Glutamatergic neuron (in vitro differentiated cells): ENCODE data around the gene GSK3A. TPM values are rescaled to one million over a fixed set of nuclear protein-coding genes. Genes with fewer than 3 reads are reported as not detected.

Experiments
- DNase-seq: peaks from one replicate; pipeline ENCODE4 v3.0.0; 2022
- H3K27ac Mint-ChIP-seq: one replicate; pipeline ENCODE4 v1.8.0; 2020; ENCODE audit warnings: mild to moderate bottlenecking, mixed read lengths, inconsistent platforms; ENCODE audit not compliant: unreplicated experiment
- H3K27me3 Mint-ChIP-seq: one replicate; pipeline ENCODE4 v1.8.0; 2020; ENCODE audit warnings: mild to moderate bottlenecking, moderate library complexity, mixed read lengths, inconsistent platforms; ENCODE audit not compliant: unreplicated experiment
- H3K36me3 Mint-ChIP-seq: one replicate; pipeline ENCODE4 v1.8.0; 2020; ENCODE audit warnings: mild to moderate bottlenecking, mixed read lengths, inconsistent platforms; ENCODE audit not compliant: unreplicated experiment
- H3K4me1 Mint-ChIP-seq: one replicate; pipeline ENCODE4 v1.8.0; 2020; ENCODE audit warnings: mild to moderate bottlenecking, low read depth, mixed read lengths, inconsistent platforms; ENCODE audit not compliant: unreplicated experiment
- H3K4me3 Mint-ChIP-seq: one replicate; pipeline ENCODE4 v1.8.0; 2020; ENCODE audit warnings: mild to moderate bottlenecking, mixed read lengths, inconsistent platforms; ENCODE audit not compliant: unreplicated experiment
- H3K9me3 Mint-ChIP-seq: one replicate; pipeline ENCODE4 v1.8.0; 2020; ENCODE audit warnings: mild to moderate bottlenecking, moderate library complexity, mixed read lengths, inconsistent platforms; ENCODE audit not compliant: unreplicated experiment
- CTCF ChIP-seq: fragments of 200-600 bp; sonication (generic); IDR thresholded peaks from one replicate; pipeline ENCODE4 v1.5.0; 2021; ENCODE audit not compliant: partially characterized antibody, unreplicated experiment
- total RNA-seq: library from RNA; stranded (reverse); fragmentation: NEBNext Ultra II Directional; extraction: Animal tissue kit (Norgen Biotek cat#: 25700); gene quantifications from one replicate; pipeline ENCODE4 v1.2.1, GENCODE V29; 2021; ENCODE audit not compliant: unreplicated experiment

GSK3A gene
- total RNA-seq, 1 donor from 2014 or later, result 83.2 TPM

GRCh38 chr19:42233678-42234292 is 8.6 kb downstream of the GSK3A start:
- DNase-seq, result no peak
- no peak for TF ChIP-seq CTCF
- peaks cover 2% of the 10 kb centered on the region for H3K9me3 Mint-ChIP-seq
- peaks cover 6% of the 10 kb centered on the region for H3K36me3 Mint-ChIP-seq
- H3K27me3 Mint-ChIP-seq, result peaks cover 4% of the 10 kb centered on the region
- no peak overlapping the region for H3K27ac Mint-ChIP-seq
- no peak overlapping the region for H3K4me3 Mint-ChIP-seq
- peaks cover 10% of the 10 kb centered on the region for H3K4me1 Mint-ChIP-seq

GRCh38 chr19:42233106-42233505 is 9.3 kb downstream of the GSK3A start:
- H3K36me3 Mint-ChIP-seq, result peaks cover 6% of the 10 kb centered on the region
- H3K9me3 Mint-ChIP-seq, result peaks cover 2% of the 10 kb centered on the region
- DNase-seq, result no peak
- H3K27me3 Mint-ChIP-seq, result peaks cover 4% of the 10 kb centered on the region
- TF ChIP-seq CTCF, result no peak
- peaks cover 10% of the 10 kb centered on the region for H3K4me1 Mint-ChIP-seq
- H3K4me3 Mint-ChIP-seq, result no peak overlapping the region
- H3K27ac Mint-ChIP-seq, result peak overlapping the region; percentile 43

- Mint-ChIP-seq H3K4me1 (peaks cover 10% of the 10 kb centered on the region), H3K4me3 (no peak overlapping the region), H3K36me3 (peaks cover 6% of the 10 kb centered on the region), H3K27ac (no peak overlapping the region), H3K27me3 (peaks cover 7% of the 10 kb centered on the region), H3K9me3 (peaks cover 2% of the 10 kb centered on the region)
- no peak for DNase-seq
- TF ChIP-seq CTCF, result no peak
These were observed 10.0 kb downstream of the GSK3A start for GRCh38 chr19:42232435-42232834.

GRCh38 chr19:42230571-42230970 is 11.8 kb downstream of the GSK3A start:
- H3K36me3 Mint-ChIP-seq, result peaks cover 6% of the 10 kb centered on the region

More at GRCh38 chr19:42230571-42230970, 11.8 kb downstream of the GSK3A start:
- no peak for TF ChIP-seq CTCF
- Mint-ChIP-seq H3K27me3 (peaks cover 5% of the 10 kb centered on the region), H3K4me3 (no peak overlapping the region), H3K27ac (no peak overlapping the region), H3K4me1 (peaks cover 10% of the 10 kb centered on the region), H3K9me3 (peaks cover 2% of the 10 kb centered on the region)
- no peak for DNase-seq
